Mesodermal cell (in vitro differentiated cells): Measurements from ENCODE around the gene STAT3.
"Not testable (repeated sequence)": the region's sequence is repeated elsewhere in the genome, so short reads cannot be mapped to it uniquely, and the experiment has no call there.

ENCODE experiments used
- H3K27ac ChIP-seq: 2 replicates; pipeline ENCODE4 v1.7.0; 2013; ENCODE audit warnings: mild to moderate bottlenecking, low read depth, low read length, moderate library complexity; ENCODE audit not compliant: severe bottlenecking
- H3K36me3 ChIP-seq: 2 replicates; pipeline ENCODE4 v1.7.1; 2013; ENCODE audit warnings: mild to moderate bottlenecking, low read length, moderate library complexity; ENCODE audit not compliant: control insufficient read depth, insufficient read depth
- H3K4me1 ChIP-seq: one replicate; pipeline ENCODE4 v1.7.1; 2013; ENCODE audit warnings: mild to moderate bottlenecking, low read length; ENCODE audit not compliant: insufficient read depth, control insufficient read depth, poor library complexity, severe bottlenecking
- H3K4me3 ChIP-seq: 2 replicates; pipeline ENCODE4 v1.7.0; 2013; ENCODE audit warnings: low read length, control low read depth, mild to moderate bottlenecking; ENCODE audit not compliant: insufficient read depth, poor library complexity, severe bottlenecking; ENCODE audit errors: extremely low read depth
- H3K9me3 ChIP-seq: 2 replicates; pipeline ENCODE4 v1.7.1; 2013; ENCODE audit warnings: mild to moderate bottlenecking, low read length, moderate library complexity; ENCODE audit not compliant: control insufficient read depth
- WGBS, 2 experiments: methylation state at CpG; one replicate each; pipeline ENCODE4 v1.1.5; 2013; ENCODE audit warnings: missing lambda C conversion rate in 2 of 2; ENCODE audit not compliant: insufficient coverage in 2 of 2; 5-methylcytosine and 5-hydroxymethylcytosine counted together

The STAT3 gene

GRCh38 chr17:42273474-42274252 is 114.6 kb downstream of the STAT3 start:
- WGBS, 2 experiments = 78 to 89% methylated on average over 2 to 3 of the region's 7 CpGs

GRCh38 chr17:42272162-42272907 is 115.9 kb downstream of the STAT3 start:
- no peak overlapping the region for H3K4me3 ChIP-seq
- H3K36me3 ChIP-seq = no peaks in the 10 kb centered on the region
- H3K9me3 ChIP-seq = no peaks in the 10 kb centered on the region
- H3K27ac ChIP-seq = no peak overlapping the region
- 59 to 76% methylated on average over 4 to 5 of the region's 7 CpGs for WGBS, 2 experiments
- H3K4me1 ChIP-seq = peaks cover 8% of the 10 kb centered on the region

More at GRCh38 chr17:42273474-42274252, 114.6 kb downstream of the STAT3 start:
- no peaks in the 10 kb centered on the region for H3K9me3 ChIP-seq
- H3K4me1 ChIP-seq = peaks cover 10% of the 10 kb centered on the region
- H3K27ac ChIP-seq = no peak overlapping the region
- H3K36me3 ChIP-seq = no peaks in the 10 kb centered on the region
- no peak overlapping the region for H3K4me3 ChIP-seq

GRCh38 chr17:42271779-42272035 is 116.5 kb downstream of the STAT3 start:
- Histone ChIP-seq H3K27ac (no peak overlapping the region), H3K4me3 (no peak overlapping the region), H3K36me3 (no peaks in the 10 kb centered on the region), H3K9me3 (no peaks in the 10 kb centered on the region), H3K4me1 (peaks cover 10% of the 10 kb centered on the region)

GRCh38 chr17:42271006-42271778 is 117.0 kb downstream of the STAT3 start:
- no peaks in the 10 kb centered on the region for H3K9me3 ChIP-seq
- no peaks in the 10 kb centered on the region for H3K36me3 ChIP-seq
- H3K4me1 ChIP-seq = peaks cover 12% of the 10 kb centered on the region
- H3K27ac ChIP-seq = no peak overlapping the region
- 83 to 100% methylated on average over 1 of the region's 3 CpGs for WGBS, 2 experiments
- H3K4me3 ChIP-seq = no peak overlapping the region

GRCh38 chr17:42270596-42270995 is 117.6 kb downstream of the STAT3 start:
- Histone ChIP-seq H3K27ac (no peak overlapping the region), H3K4me1 (peaks cover 12% of the 10 kb centered on the region), H3K36me3 (no peaks in the 10 kb centered on the region), H3K4me3 (no peak overlapping the region), H3K9me3 (no peaks in the 10 kb centered on the region)
- 89 to 98% methylated on average over 3 to 4 of the region's 6 CpGs for WGBS, 2 experiments

- WGBS, 2 experiments = no CpG with 5 or more reads among the region's 4 CpGs
- H3K4me1 ChIP-seq = peaks cover 12% of the 10 kb centered on the region
- no peak overlapping the region for H3K4me3 ChIP-seq
- H3K9me3 ChIP-seq = no peaks in the 10 kb centered on the region
- H3K36me3 ChIP-seq = no peaks in the 10 kb centered on the region
- no peak overlapping the region for H3K27ac ChIP-seq
Observed at GRCh38 chr17:42270170-42270535, 118.1 kb downstream of the STAT3 start.

GRCh38 chr17:42268236-42268635 is 120.0 kb downstream of the STAT3 start:
- Histone ChIP-seq H3K4me1 (peaks cover 6% of the 10 kb centered on the region), H3K36me3 (no peaks in the 10 kb centered on the region), H3K4me3 (no peak overlapping the region), H3K27ac (no peak overlapping the region), H3K9me3 (no peaks in the 10 kb centered on the region)
- WGBS, 2 experiments = 95 to 100% methylated on average over 5 of the region's 5 CpGs

- Histone ChIP-seq H3K36me3 (no peaks in the 10 kb centered on the region), H3K27ac (no peak overlapping the region), H3K9me3 (no peaks in the 10 kb centered on the region), H3K4me3 (no peak overlapping the region), H3K4me1 (peaks cover 6% of the 10 kb centered on the region)
- 83 to 93% methylated on average over 3 to 5 of the region's 9 CpGs for WGBS, 2 experiments
Observed at GRCh38 chr17:42266918-42267766, 121.1 kb downstream of the STAT3 start.

GRCh38 chr17:42266462-42266861 is 121.8 kb downstream of the STAT3 start:
- no peaks in the 10 kb centered on the region for H3K36me3 ChIP-seq
- no CpG with 5 or more reads among the region's 2 CpGs for WGBS, 2 experiments
- H3K27ac ChIP-seq = no peak overlapping the region
- H3K4me3 ChIP-seq = no peak overlapping the region
- no peaks in the 10 kb centered on the region for H3K9me3 ChIP-seq
- peaks cover 6% of the 10 kb centered on the region for H3K4me1 ChIP-seq

GRCh38 chr17:42264366-42264765 is 123.9 kb downstream of the STAT3 start:
- not testable (repeated sequence) for H3K9me3 ChIP-seq, H3K27ac ChIP-seq, H3K4me1 ChIP-seq, H3K36me3 ChIP-seq, H3K4me3 ChIP-seq
- WGBS, 2 experiments = no CpG with 5 or more reads among the region's 4 CpGs
